Neural cell (in vitro differentiated cells): ENCODE measurements around the gene KATNIP. TPM values are rescaled to one million over a fixed set of nuclear protein-coding genes. Genes with fewer than 3 reads are reported as not detected.

ENCODE experiments used
- H2AFZ ChIP-seq: fragments of 200-600, 300-800 bp; sonication (generic), shearing (Covaris generic); 2 replicates; pipeline ENCODE4 v1.6.0; 2014; ENCODE audit warnings: low read depth, mild to moderate bottlenecking, antibody characterized with exemption, low read length, moderate library complexity
- H3F3A ChIP-seq: fragments of 200-600 bp; shearing (Covaris generic); 2 replicates; pipeline ENCODE4 v1.6.1; 2016; ENCODE audit warnings: mild to moderate bottlenecking, moderate library complexity, mixed read lengths, antibody characterized with exemption, low read length; ENCODE audit not compliant: insufficient read depth, poor library complexity, severe bottlenecking
- H3K27ac ChIP-seq: fragments of 200-600, 300-800 bp; sonication (generic), shearing (Covaris generic); 2 replicates; pipeline ENCODE4 v1.5.1; 2014; ENCODE audit warnings: mild to moderate bottlenecking, low read length, moderate library complexity
- H3K27me3 ChIP-seq: fragments of 300-800, 200-600 bp; sonication (generic), shearing (Covaris generic); 2 replicates; pipeline ENCODE4 v1.6.0; 2014; ENCODE audit warnings: mild to moderate bottlenecking, low read depth, low read length, moderate library complexity; ENCODE audit not compliant: insufficient read depth
- H3K36me3 ChIP-seq: fragments of 300-800, 200-600 bp; sonication (generic), shearing (Covaris generic); 2 replicates; pipeline ENCODE4 v1.5.1; 2014; ENCODE audit warnings: mild to moderate bottlenecking, antibody characterized with exemption, low read length, moderate library complexity; ENCODE audit not compliant: insufficient read depth
- H3K4me2 ChIP-seq: fragments of 300-800, 200-600 bp; sonication (generic), shearing (Covaris generic); 2 replicates; pipeline ENCODE4 v1.6.0; 2014; ENCODE audit warnings: mild to moderate bottlenecking, low read length
- H3K4me3 ChIP-seq: fragments of 300-800, 200-600 bp; sonication (generic), shearing (Covaris generic); 2 replicates; pipeline ENCODE4 v1.5.1; 2014; ENCODE audit warnings: mild to moderate bottlenecking, low read length, moderate library complexity
- H3K79me2 ChIP-seq: fragments of 200-600 bp; shearing (Covaris generic); replicated peaks from 2 replicates; pipeline ENCODE4 v1.6.0; 2014; ENCODE audit warnings: mild to moderate bottlenecking, low read length, moderate library complexity; ENCODE audit not compliant: insufficient read depth
- H3K9ac ChIP-seq: fragments of 300-800, 200-600 bp; sonication (generic), shearing (Covaris generic); 2 replicates; pipeline ENCODE4 v1.6.1; 2016; ENCODE audit warnings: mild to moderate bottlenecking, low read length, mixed read lengths
- H3K9me2 ChIP-seq: fragments of 200-600 bp; shearing (Covaris generic); 2 replicates; pipeline ENCODE4 v1.6.1; 2016; ENCODE audit warnings: mild to moderate bottlenecking, low read length, mixed read lengths; ENCODE audit not compliant: insufficient read depth
- H3K9me3 ChIP-seq: fragments of 200-600, 300-800 bp; sonication (generic), shearing (Covaris generic); 2 replicates; pipeline ENCODE4 v1.6.1; 2016; ENCODE audit warnings: mild to moderate bottlenecking, mixed run types, low read length, moderate library complexity, mixed read lengths
- H4K20me1 ChIP-seq: fragments of 200-600 bp; shearing (Covaris generic); 2 replicates; pipeline ENCODE4 v1.6.1; 2016; ENCODE audit warnings: mild to moderate bottlenecking, mixed run types; ENCODE audit not compliant: insufficient read depth
- CTCF ChIP-seq: fragments of 450-650 bp; IDR thresholded peaks from 2 replicates; pipeline ENCODE4 v1.5.1; 2014; ENCODE audit warnings: antibody characterized with exemption, mild to moderate bottlenecking, moderate library complexity; ENCODE audit not compliant: poor library complexity, severe bottlenecking
- EP300 ChIP-seq: fragments of 450-650 bp; conservative IDR thresholded peaks from 2 replicates; pipeline ENCODE4 v1.6.1; 2014; ENCODE audit warnings: antibody characterized with exemption, mild to moderate bottlenecking, moderate library complexity; ENCODE audit not compliant: poor library complexity, severe bottlenecking
- EZH2 ChIP-seq: fragments of 200-600, 300-800 bp; shearing (Covaris generic), sonication (generic); IDR thresholded peaks from 2 replicates; pipeline ENCODE4 v1.6.1; 2014; ENCODE audit warnings: antibody characterized with exemption, low read length, borderline replicate concordance, mild to moderate bottlenecking; ENCODE audit not compliant: insufficient read depth, poor library complexity, severe bottlenecking
- MXI1 ChIP-seq: fragments of 450-650 bp; conservative IDR thresholded peaks from 2 replicates; pipeline ENCODE4 v1.6.1; 2014; ENCODE audit warnings: antibody characterized with exemption, mild to moderate bottlenecking; ENCODE audit not compliant: poor library complexity, severe bottlenecking
- POLR2AphosphoS5 ChIP-seq: IDR thresholded peaks from 2 replicates; pipeline ENCODE4 v1.6.1; 2012
- RAD21 ChIP-seq: fragments of 450-650 bp; conservative IDR thresholded peaks from 2 replicates; pipeline ENCODE4 v1.6.1; 2014; ENCODE audit warnings: antibody characterized with exemption, mild to moderate bottlenecking, moderate library complexity
- REST ChIP-seq: IDR thresholded peaks from 2 replicates; pipeline ENCODE4 v1.6.1; 2012; ENCODE audit warnings: borderline replicate concordance
- SMC3 ChIP-seq: fragments of 450-650 bp; conservative IDR thresholded peaks from 2 replicates; pipeline ENCODE4 v1.6.1; 2014; ENCODE audit warnings: antibody characterized with exemption, mild to moderate bottlenecking, moderate library complexity; ENCODE audit not compliant: poor library complexity
- TAF1 ChIP-seq: IDR thresholded peaks from 2 replicates; pipeline ENCODE4 v1.6.1; 2012; ENCODE audit warnings: low read depth
- polyA plus RNA-seq: library from polyadenylated mRNA; depleted of rRNA; stranded (reverse); fragments of >200 nt; gene quantifications from 2 replicates; pipeline ENCODE4 v1.2.3, GENCODE V29; 2014

Gene KATNIP
- polyA plus RNA-seq, 1 donor from 2014 or later = 6.4 TPM

GRCh38 chr16:27582883-27583282, 32.9 kb downstream of the KATNIP start:
- no peak for TF ChIP-seq SMC3
- no peak for TF ChIP-seq TAF1
- TF ChIP-seq EZH2 = no peak
- no peak for TF ChIP-seq POLR2AphosphoS5
- TF ChIP-seq REST = no peak
- TF ChIP-seq MXI1 = no peak
- no peak for TF ChIP-seq CTCF
- no peak for TF ChIP-seq EP300
- no peak for TF ChIP-seq RAD21

GRCh38 chr16:27583634-27584033, 33.7 kb downstream of the KATNIP start:
- H4K20me1 ChIP-seq = no peaks in the 10 kb centered on the region
- H3K9me3 ChIP-seq = no peaks in the 10 kb centered on the region
- H3K27me3 ChIP-seq = no peaks in the 10 kb centered on the region
- no peak overlapping the region for H3K4me2 ChIP-seq
- no peak overlapping the region for H2AFZ ChIP-seq
- TF ChIP-seq EP300 (no peak), RAD21 (no peak), EZH2 (no peak), SMC3 (no peak), REST (no peak), MXI1 (no peak), POLR2AphosphoS5 (no peak), CTCF (no peak), TAF1 (no peak)
- no peak overlapping the region for H3K27ac ChIP-seq
- no peaks in the 10 kb centered on the region for H3K79me2 ChIP-seq
- no peak overlapping the region for H3K9ac ChIP-seq
- H3K4me3 ChIP-seq = no peak overlapping the region
- no peaks in the 10 kb centered on the region for H3K9me2 ChIP-seq
- no peaks in the 10 kb centered on the region for H3F3A ChIP-seq
- no peaks in the 10 kb centered on the region for H3K36me3 ChIP-seq

More at GRCh38 chr16:27582883-27583282, 32.9 kb downstream of the KATNIP start:
- H3K27me3 ChIP-seq = no peaks in the 10 kb centered on the region
- H3K9ac ChIP-seq = no peak overlapping the region
- H3K36me3 ChIP-seq = no peaks in the 10 kb centered on the region
- no peaks in the 10 kb centered on the region for H3K79me2 ChIP-seq
- no peaks in the 10 kb centered on the region for H3K9me2 ChIP-seq
- H2AFZ ChIP-seq = no peak overlapping the region
- no peak overlapping the region for H3K27ac ChIP-seq
- H3F3A ChIP-seq = no peaks in the 10 kb centered on the region
- H3K4me2 ChIP-seq = no peak overlapping the region
- no peak overlapping the region for H3K4me3 ChIP-seq
- no peaks in the 10 kb centered on the region for H3K9me3 ChIP-seq
- no peaks in the 10 kb centered on the region for H4K20me1 ChIP-seq
